ENCODE results near the gene GLI2. TPM values are rescaled to one million over a fixed set of nuclear protein-coding genes. Genes with fewer than 3 reads are reported as not detected.

The GLI2 gene
- total RNA-seq, 3 donors from 2014 or later, result 0.28 to 0.30 TPM; not detected in 1

DNA sequence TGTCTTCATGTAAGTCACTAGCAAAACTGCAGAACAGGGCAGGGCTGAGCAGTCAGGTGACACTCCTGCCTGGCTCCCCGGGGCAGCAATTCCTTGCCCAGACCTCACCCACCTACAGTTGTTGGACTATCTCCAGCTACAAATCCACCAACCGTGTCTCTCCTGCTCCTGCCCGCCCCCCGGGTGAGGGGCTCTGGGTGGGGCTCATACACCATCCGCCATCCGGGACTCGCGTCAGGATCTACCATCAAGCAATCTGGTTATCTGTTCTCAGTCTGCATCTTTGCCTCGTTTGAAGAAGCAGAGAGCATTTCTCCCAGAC is 13.5 kb upstream of the GLI2 start:
- H3K36me3 Mint-ChIP-seq (ENCODE audit: insufficient read depth), result no peaks in the 10 kb centered on the region
- H3K4me1 Mint-ChIP-seq (ENCODE audit: low read depth), result no peaks in the 10 kb centered on the region
- no peak overlapping the region for H3K4me3 Mint-ChIP-seq
- DNase-seq (no peak), ATAC-seq (no peak)
- H3K27me3 Mint-ChIP-seq (ENCODE audit: low read depth), result no peaks in the 10 kb centered on the region
- H3K9me3 Mint-ChIP-seq, result peaks cover 6% of the 10 kb centered on the region

DNA sequence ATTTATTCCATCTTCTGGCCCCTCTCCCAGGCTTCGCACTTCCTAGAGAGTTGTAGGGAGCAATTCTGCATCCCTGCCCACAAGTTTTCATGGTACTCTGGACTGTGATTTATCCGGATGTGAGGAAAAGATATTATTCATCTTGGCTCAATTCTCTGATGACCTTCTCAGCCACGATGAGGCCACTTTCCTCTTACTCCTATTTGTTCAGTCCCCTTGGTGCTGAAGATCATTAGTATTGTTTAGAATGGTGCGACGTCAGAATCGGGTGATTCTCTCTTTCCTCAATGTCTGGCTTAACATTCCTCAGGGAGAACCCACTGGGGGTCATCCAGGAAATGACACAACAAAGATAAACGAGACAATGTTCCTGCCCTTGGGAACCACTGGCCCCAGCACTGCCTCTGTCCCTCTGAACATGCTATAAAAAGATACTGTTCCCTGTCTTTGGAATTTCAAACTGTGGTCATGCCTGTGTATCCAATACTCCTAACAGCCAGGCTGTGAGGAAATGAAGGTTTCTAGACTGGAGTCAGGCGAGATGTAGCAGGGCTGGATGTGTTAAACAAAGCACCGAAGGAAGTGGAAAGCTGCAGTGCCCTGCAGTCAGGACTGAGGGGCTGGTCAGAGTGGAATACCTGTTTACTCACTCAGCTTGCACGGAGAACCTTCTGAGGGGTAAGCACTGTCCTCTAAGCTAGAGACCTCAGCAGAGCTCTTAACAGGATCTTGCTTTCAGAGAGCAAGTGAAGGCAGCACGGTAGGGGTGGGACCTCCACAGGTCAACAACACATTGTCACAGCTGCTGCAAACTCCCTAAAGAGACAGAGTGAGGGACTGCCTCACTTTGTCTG is 12.9 kb upstream of the GLI2 start:
- no peak overlapping the region for H3K4me3 Mint-ChIP-seq
- DNase-seq (no peak), ATAC-seq (no peak)
- H3K4me1 Mint-ChIP-seq (ENCODE audit: low read depth), result no peaks in the 10 kb centered on the region
- no peaks in the 10 kb centered on the region for H3K36me3 Mint-ChIP-seq (ENCODE audit: insufficient read depth)
- H3K9me3 Mint-ChIP-seq, result peaks cover 6% of the 10 kb centered on the region
- H3K27me3 Mint-ChIP-seq (ENCODE audit: low read depth), result no peaks in the 10 kb centered on the region

DNA sequence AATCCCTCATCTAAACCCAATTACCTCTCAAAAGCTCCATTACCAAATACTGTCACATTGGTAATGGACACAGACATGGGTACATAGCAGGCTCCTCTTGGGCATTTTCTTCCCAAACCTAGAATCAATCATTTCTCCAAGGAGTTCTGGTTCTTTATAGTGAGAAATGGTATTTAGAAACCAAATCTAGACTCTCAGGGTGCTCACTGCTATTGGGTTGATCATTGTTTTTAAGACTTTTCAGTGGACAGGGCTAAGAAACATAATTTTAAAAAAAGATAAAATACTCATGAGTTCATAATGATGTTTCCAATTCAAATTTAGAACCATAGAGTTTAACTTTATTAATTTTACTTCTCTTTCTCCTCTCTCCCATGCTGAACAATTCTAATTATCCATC is 9.4 kb upstream of the GLI2 start:
- Mint-ChIP-seq H3K9me3 (peaks cover 6% of the 10 kb centered on the region), H3K27me3 (ENCODE audit: low read depth) (peaks cover 5% of the 10 kb centered on the region), H3K4me3 (no peak overlapping the region), H3K36me3 (ENCODE audit: insufficient read depth) (no peaks in the 10 kb centered on the region), H3K4me1 (ENCODE audit: low read depth) (no peaks in the 10 kb centered on the region)
- DNase-seq (no peak), ATAC-seq (no peak)

DNA sequence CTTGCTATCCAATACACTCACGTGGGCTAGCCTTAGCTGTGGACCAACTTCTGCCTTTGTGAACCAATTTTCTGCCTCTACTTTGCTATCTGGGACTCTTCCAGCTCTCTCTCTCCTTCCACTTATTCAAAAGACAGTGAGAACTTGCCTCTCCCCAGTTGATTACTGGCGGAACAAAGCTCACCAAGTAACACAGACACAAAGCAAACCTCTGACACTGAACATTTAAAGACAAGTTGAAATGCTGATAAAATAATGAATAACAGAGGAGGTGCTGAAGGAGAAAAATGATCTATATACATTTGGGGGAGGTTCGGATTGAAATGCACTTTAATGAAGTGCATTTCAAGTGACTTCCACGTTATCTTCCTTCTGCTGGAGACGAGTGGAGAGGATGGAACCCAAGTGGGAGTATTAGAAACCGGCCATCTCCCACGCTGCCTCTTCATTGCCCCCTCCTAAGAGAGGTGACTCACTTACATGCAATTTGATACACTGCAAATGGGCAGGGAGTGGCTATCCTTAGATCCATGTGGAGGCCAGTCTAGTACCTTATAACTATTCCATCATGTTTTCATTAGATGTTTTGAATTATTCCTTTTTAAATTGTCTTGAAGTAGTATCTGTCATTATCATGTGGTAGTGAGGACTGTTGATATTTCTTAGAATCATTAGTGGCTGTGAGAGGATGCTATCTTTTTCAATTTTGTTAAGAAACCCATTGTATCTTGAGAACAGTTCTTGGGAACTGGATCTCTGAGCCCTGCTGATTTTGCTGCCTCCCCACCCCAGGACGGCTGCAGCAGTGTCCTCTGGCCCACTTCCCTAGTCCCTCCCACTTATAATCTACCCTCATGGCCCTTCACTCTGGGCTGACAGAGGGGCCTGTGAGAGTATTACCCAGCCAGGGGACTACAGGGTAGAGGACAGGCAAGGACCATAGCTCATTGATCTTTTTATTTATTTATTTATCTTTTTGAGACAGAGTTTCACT is 6.0 kb upstream of the GLI2 start:
- DNase-seq (no peak), ATAC-seq (no peak)
- peaks cover 36% of the 10 kb centered on the region for H3K27me3 Mint-ChIP-seq (ENCODE audit: low read depth)
- H3K36me3 Mint-ChIP-seq (ENCODE audit: insufficient read depth), result no peaks in the 10 kb centered on the region
- H3K4me1 Mint-ChIP-seq (ENCODE audit: low read depth), result no peaks in the 10 kb centered on the region
- peaks cover 6% of the 10 kb centered on the region for H3K9me3 Mint-ChIP-seq
- no peak overlapping the region for H3K4me3 Mint-ChIP-seq

DNA sequence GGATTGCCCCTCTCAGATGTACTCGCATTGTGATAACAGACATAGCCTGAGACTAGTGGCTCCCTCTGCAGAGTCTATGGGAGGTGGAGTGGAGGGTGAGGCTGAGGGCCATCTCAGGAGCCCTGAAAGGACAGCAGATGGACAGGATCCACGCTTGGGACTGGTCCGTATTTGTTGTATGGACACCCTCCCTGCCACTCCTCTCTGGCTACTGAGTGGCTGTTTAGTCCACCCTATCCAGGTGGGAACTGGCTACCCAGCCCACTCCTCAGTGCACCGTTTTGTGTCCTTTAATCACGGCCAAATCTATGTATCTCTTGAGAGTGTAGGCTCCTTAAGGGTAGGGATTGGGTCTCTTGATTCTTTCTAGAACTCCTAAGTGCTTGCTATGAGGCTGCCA is 4.5 kb upstream of the GLI2 start:
- ATAC-seq (no peak), DNase-seq (no peak)
- Mint-ChIP-seq H3K4me3 (no peak overlapping the region), H3K4me1 (ENCODE audit: low read depth) (no peaks in the 10 kb centered on the region), H3K36me3 (ENCODE audit: insufficient read depth) (no peaks in the 10 kb centered on the region), H3K9me3 (peaks cover 5% of the 10 kb centered on the region), H3K27me3 (ENCODE audit: low read depth) (peaks cover 41% of the 10 kb centered on the region)

DNA sequence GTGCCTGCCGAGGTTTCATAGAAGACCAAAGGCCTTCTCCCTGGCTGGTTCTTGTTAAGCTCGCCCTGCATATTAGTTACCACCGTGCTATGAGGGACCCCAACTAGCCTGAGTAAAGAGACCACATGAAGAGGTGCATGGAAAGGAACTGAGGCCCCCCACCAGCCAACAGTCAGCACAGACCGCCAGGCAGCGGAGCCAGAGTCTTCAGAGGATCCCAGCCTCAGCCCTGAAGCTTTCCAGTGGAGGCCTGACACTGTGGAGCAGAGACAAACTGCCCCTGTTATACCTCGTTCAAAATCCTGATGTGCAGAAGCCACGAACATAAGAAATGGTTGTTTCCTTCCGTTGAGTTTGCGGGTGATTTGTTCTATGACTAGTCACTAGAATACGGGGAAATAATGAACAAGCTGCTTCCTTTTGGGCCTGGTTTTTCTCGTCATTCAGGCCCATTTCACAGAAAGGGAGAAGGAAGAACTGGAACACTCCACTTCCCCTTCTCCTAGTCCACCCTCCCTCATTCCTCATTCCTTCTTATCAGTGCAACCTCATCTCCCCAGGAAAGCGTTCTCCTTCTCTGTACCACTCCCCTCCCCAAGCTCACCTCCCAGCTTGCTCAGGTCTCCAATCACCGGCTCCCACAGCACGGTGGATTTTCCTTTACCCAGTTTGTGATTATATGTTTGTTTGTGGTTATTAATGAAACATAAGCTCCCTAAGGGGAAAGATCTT is 3.0 kb upstream of the GLI2 start:
- no peaks in the 10 kb centered on the region for H3K4me1 Mint-ChIP-seq (ENCODE audit: low read depth)
- peaks cover 55% of the 10 kb centered on the region for H3K27me3 Mint-ChIP-seq (ENCODE audit: low read depth)
- no peaks in the 10 kb centered on the region for H3K36me3 Mint-ChIP-seq (ENCODE audit: insufficient read depth)
- ATAC-seq (no peak), DNase-seq (no peak)
- H3K4me3 Mint-ChIP-seq, result no peak overlapping the region
- no peaks in the 10 kb centered on the region for H3K9me3 Mint-ChIP-seq

DNA sequence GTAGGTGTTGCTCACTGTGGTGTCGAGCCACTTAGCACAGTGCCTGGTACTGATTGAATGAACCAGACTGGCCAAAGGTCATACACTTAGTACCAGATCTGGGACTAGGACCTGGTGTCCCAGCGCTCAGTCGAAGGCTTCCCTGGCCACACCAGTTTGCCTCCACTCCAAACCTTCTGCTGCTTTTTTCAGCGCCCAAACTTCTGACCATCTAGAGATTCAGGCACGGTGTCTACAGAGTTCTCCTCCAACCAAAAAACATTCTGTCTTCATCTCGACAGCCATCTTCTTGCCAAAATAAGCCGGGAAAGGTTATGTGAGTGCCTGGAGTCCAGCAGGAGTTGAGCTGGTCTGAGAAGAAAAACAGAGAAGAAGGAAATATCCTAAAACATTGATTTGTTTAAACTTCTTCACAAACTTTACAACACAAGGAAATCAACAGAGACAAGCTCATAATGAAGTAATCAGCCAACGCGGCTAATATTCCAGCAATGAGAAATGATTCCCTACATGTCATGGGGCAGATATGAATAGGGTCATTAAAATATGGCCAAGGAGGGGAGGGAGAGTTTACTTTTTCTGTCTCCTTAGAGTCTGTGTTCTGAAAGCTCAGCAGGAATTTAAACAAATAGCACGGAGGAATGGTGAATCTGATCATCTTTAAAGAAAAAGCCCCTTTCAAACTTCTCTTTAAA is 2.3 kb upstream of the GLI2 start:
- H3K9me3 Mint-ChIP-seq, result no peaks in the 10 kb centered on the region
- H3K36me3 Mint-ChIP-seq (ENCODE audit: insufficient read depth), result no peaks in the 10 kb centered on the region
- H3K27me3 Mint-ChIP-seq (ENCODE audit: low read depth), result peaks cover 63% of the 10 kb centered on the region
- no peak overlapping the region for H3K4me3 Mint-ChIP-seq
- ATAC-seq (no peak), DNase-seq (no peak)
- no peaks in the 10 kb centered on the region for H3K4me1 Mint-ChIP-seq (ENCODE audit: low read depth)

DNA sequence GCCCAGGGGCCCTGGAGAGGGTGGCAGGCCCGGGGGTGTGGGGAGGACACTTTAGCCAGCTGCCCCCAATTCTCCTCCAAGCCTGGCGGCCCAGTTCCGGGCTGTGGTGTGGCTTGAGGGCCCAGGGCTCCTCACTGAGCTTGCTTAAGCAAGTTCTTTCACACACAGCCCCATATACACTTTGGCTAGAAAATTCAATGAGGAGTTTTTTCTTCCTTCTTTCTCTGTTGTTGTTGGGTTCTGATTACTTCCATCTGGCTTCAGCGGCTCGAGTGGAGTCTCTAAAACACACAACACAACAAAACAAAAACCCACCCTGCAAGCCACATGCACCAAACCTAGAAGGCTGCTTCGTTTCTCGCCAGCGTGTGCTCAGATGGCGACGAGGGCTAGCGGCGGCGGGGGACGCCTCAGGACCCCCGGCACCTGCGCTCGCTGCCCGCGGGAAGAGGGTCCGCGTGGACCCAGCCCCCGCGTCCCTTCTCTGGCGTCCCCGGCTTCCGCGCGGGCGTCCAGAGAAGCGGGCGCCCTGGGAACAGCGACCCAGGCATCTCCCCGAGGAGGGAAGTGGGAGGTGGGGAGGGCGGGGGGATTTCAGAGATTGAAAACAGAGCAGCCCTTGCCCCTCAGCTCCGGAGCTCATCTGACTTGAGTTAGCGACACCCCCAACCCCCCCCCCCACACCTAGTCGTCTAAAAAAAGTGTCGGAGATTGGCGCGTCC is 577 bp upstream of the GLI2 start:
- no peaks in the 10 kb centered on the region for H3K36me3 Mint-ChIP-seq (ENCODE audit: insufficient read depth)
- no peaks in the 10 kb centered on the region for H3K4me1 Mint-ChIP-seq (ENCODE audit: low read depth)
- ATAC-seq (peak in 1 of 2 donors; percentile 4), DNase-seq (no peak)
- H3K4me3 Mint-ChIP-seq, result no peak overlapping the region
- peaks cover 75% of the 10 kb centered on the region for H3K27me3 Mint-ChIP-seq (ENCODE audit: low read depth)
- no peaks in the 10 kb centered on the region for H3K9me3 Mint-ChIP-seq

DNA sequence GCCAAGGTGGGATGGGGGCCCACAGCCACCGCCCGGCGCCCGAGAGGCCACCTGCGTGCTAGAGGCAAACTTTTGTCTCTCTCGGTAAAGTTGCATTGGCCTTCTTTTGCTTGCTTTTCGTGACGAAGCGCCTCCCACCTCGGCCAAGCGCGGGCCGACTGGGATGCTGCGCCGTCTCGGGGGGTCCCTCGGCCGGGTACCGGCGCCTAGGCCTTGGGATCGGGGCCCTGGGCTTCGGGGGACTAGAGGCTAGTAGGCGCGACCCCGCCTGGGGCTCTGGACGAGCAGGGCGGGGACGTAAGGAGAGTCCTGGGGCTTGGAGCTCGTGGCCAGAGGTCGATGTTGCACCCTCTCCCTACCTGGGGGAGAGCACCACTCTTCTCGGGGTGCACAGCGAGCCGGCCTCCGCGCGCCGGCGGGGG is 545 bp downstream of the GLI2 start:
- no peaks in the 10 kb centered on the region for H3K4me1 Mint-ChIP-seq (ENCODE audit: low read depth)
- no peaks in the 10 kb centered on the region for H3K9me3 Mint-ChIP-seq
- peak; percentile 16 to 39 for ATAC-seq
- H3K4me3 Mint-ChIP-seq, result no peak overlapping the region
- H3K36me3 Mint-ChIP-seq (ENCODE audit: insufficient read depth), result no peaks in the 10 kb centered on the region
- DNase-seq, result no peak
- H3K27me3 Mint-ChIP-seq (ENCODE audit: low read depth), result peaks cover 81% of the 10 kb centered on the region

DNA sequence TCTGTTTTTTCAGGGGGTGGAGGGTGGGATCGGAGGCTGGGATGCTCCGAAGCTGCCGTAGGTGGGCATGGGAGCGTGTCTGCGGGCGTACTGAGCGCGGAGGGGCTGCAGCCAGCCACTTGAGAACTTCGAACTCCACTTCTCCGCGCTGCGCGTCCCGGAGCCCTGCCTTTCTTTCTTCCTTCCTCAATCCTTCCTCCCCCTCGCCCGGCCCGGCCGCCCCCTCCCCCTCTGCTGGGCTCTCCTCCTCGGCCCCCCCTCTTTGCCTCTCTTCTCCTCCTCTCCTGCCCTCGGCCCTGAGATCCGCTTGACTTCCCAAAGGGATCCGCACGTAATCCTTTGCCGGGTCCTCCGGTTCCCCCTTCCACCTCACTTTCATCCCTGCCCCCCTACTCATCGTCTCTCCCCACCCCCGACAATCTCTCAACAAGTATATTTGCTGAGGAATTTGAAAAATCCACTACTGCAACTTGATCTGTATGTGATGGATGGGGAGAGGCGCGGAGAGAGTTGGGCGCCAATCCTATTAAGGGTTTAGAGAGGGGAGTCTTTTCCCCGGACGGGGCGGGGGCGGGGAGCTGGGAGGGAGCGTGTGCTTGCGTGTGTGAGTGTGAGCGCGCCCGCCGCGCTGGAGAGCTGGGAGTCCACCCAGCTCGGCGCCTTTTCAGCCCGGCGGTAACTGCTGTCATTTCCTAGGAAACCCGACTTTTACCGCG is 1.1 kb downstream of the GLI2 start:
- DNase-seq (no peak), ATAC-seq (no peak)
- Mint-ChIP-seq H3K36me3 (ENCODE audit: insufficient read depth) (no peaks in the 10 kb centered on the region), H3K27me3 (ENCODE audit: low read depth) (peaks cover 78% of the 10 kb centered on the region), H3K9me3 (no peaks in the 10 kb centered on the region), H3K4me3 (no peak overlapping the region), H3K4me1 (ENCODE audit: low read depth) (no peaks in the 10 kb centered on the region)

DNA sequence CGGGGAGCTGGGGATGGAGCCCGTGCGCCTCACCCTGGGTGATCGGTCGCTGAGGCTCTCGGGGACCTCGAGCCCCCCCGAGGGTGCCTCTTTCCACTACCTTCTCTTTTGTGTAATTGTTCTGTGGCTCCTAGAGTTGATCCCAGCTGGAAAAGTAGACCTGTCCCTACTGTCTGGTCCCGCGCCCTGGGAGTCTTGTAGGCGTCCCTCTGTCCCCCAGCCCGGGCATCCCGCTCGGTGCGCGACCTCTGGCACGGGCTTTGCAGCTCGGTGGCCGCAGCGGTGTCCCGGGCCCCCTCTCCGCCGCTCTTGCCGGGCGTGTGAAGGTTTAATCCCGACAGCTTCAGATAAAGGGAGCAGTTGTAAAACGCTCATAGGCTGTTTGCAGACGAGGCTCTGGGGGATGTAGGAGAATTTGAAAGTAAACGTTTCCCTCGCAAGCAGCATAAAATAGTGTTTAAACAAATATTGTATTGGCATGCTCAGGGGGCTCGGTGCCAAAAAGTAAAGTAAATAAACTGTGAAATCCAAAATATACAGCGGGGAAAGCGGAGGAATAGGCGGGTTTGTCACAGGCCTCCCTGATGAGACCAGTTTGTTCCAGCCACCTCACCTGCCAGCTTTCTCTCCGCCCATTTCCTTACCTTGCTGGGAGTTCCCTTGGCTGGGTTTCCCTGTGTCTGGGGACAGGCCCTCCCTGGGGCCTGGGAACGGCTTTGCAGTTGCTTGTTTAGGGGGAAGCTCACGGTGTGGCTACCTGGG is 1.9 kb downstream of the GLI2 start:
- ATAC-seq (no peak), DNase-seq (no peak)
- Mint-ChIP-seq H3K9me3 (no peaks in the 10 kb centered on the region), H3K4me1 (ENCODE audit: low read depth) (no peaks in the 10 kb centered on the region), H3K27me3 (ENCODE audit: low read depth) (peaks cover 78% of the 10 kb centered on the region), H3K4me3 (no peak overlapping the region), H3K36me3 (ENCODE audit: insufficient read depth) (no peaks in the 10 kb centered on the region)

DNA sequence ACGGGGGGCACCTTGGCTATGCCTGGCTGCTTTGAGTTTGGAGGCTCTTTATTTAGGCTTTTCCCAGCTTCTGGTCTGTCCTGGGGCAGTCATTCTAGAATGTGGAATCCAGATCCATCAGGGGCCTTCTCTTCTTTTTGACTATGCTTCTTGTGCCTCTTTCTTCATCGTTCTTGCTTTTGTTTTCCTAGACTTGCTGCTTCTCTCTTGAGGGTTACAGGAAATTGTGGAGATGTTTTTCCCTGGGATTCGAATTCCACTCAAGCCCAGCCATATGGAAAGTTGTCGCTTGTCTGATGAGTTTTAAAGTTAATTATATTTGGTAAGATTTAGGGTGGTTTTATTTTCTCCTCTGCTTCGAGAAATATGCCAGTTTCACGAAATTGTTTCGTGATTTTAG is 2.4 kb downstream of the GLI2 start:
- no peaks in the 10 kb centered on the region for H3K9me3 Mint-ChIP-seq
- H3K4me3 Mint-ChIP-seq, result no peak overlapping the region
- DNase-seq, result no peak

More for the DNA sequence above, 2.4 kb downstream of the GLI2 start:
- ATAC-seq, result no peak
- Mint-ChIP-seq H3K36me3 (ENCODE audit: insufficient read depth) (no peaks in the 10 kb centered on the region), H3K4me1 (ENCODE audit: low read depth) (no peaks in the 10 kb centered on the region), H3K27me3 (ENCODE audit: low read depth) (peaks cover 78% of the 10 kb centered on the region)

Data from activated T-cell treated with anti-CD3 and anti-CD28 coated beads, Interleukin-2, amount 50 U/mL, for 4 hours (primary cell).